Neural crest cell (in vitro differentiated cells): ENCODE results near the gene GUCY1B1. TPM values are rescaled to one million over a fixed set of nuclear protein-coding genes. Genes with fewer than 3 reads are reported as not detected.

ENCODE experiments used
- total RNA-seq: library from RNA; stranded (reverse); gene quantifications from 2 replicates; pipeline ENCODE4 v1.2.1, GENCODE V29; 2021

GUCY1B1 gene
- total RNA-seq, 1 donor from 2014 or later = 6.1 TPM

Other genes with a start within 250 kb of the GUCY1B1 start
- gene GUCY1A1, start 92.2 kb upstream of the GUCY1B1 start, total RNA-seq = 0.44 and 0.75 TPM in 2 replicates
- not detected in 2 replicates for gene ASIC5, start 107.3 kb downstream of the GUCY1B1 start, total RNA-seq
- not detected in 2 replicates for gene TDO2, start 144.7 kb downstream of the GUCY1B1 start, total RNA-seq
- gene CTSO, start 194.8 kb downstream of the GUCY1B1 start, total RNA-seq = 1.3 and 1.7 TPM in 2 replicates